HCT116 (cell line): ENCODE results near the gene ERAP2.

Source experiments
- CEBPB ChIP-seq: IDR thresholded peaks from 2 replicates; pipeline ENCODE4 v1.6.1; 2012; ENCODE audit warnings: low read depth
- POLR2A ChIP-seq: IDR thresholded peaks from 2 replicates; pipeline ENCODE4 v1.7.0; 2011; ENCODE audit warnings: borderline replicate concordance; ENCODE audit not compliant: insufficient read depth, insufficient read length; ENCODE audit errors: extremely low read depth
- POLR2AphosphoS5 ChIP-seq: IDR thresholded peaks from 2 replicates; pipeline ENCODE4 v1.6.1; 2011; ENCODE audit warnings: mild to moderate bottlenecking, low read depth, low read length, moderate library complexity
- SRF ChIP-seq: IDR thresholded peaks from 2 replicates; pipeline ENCODE4 v1.6.1; 2012; ENCODE audit warnings: low read depth
- ZNF274 ChIP-seq: fragments of 200-500 bp; sonication (Bioruptor generic); IDR thresholded peaks from 2 replicates; pipeline ENCODE4 v1.6.1; 2014; ENCODE audit warnings: mild to moderate bottlenecking, low read depth, low read length, inconsistent platforms
- TF ChIP-seq, protein P1 (sequence below), 3 experiments: fragments of 200-600 bp in 1 of 3; sonication (generic) in 1 of 3; IDR thresholded peaks in 2 of 3; conservative IDR thresholded peaks in 1 of 3; 2 replicates each; pipeline ENCODE4 v1.5.1; 2012 to 2017; ENCODE audit warnings: low read depth in 2 of 3, low read length in 2 of 3, antibody characterized with exemption in 1 of 3, borderline replicate concordance in 1 of 3, control low read depth in 1 of 3, mild to moderate bottlenecking in 1 of 3, mixed read lengths in 1 of 3, mixed run types in 1 of 3, moderate library complexity in 1 of 3; ENCODE audit not compliant: insufficient read depth in 1 of 3

DNA sequence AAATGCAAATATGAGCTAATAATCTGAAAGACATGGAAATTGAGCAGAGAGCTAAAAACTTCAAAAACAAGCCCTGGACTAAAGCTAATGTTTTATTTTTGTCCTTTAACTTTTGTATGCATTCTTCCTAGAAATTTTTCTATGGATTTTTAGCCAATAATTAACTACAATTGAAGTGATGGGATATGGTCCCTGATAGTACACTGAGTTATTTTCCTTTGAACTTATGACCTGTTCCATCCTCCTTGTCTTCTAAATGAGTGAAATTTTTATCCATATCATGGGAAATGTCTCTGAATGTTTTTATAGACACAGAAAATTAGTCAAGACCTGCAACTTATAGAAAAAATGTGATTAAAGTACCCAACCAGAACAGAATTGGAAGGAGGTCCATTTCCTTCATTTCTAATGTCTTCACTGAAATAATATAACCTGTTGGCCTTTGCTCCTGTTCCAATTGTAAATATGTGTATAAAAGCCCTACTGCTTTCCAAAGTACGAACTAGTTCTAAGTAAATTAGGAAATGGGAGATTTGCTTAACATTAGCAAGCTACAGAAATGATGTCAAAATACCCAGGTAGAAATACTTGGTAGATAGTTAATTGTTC is 11.3 kb upstream of the ERAP2 start:
- TF ChIP-seq CEBPB (no peak), POLR2A (no peak), SRF (no peak), POLR2AphosphoS5 (no peak), ZNF274 (no peak)
- TF ChIP-seq, protein P1, sequence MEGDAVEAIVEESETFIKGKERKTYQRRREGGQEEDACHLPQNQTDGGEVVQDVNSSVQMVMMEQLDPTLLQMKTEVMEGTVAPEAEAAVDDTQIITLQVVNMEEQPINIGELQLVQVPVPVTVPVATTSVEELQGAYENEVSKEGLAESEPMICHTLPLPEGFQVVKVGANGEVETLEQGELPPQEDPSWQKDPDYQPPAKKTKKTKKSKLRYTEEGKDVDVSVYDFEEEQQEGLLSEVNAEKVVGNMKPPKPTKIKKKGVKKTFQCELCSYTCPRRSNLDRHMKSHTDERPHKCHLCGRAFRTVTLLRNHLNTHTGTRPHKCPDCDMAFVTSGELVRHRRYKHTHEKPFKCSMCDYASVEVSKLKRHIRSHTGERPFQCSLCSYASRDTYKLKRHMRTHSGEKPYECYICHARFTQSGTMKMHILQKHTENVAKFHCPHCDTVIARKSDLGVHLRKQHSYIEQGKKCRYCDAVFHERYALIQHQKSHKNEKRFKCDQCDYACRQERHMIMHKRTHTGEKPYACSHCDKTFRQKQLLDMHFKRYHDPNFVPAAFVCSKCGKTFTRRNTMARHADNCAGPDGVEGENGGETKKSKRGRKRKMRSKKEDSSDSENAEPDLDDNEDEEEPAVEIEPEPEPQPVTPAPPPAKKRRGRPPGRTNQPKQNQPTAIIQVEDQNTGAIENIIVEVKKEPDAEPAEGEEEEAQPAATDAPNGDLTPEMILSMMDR (IDR thresholded peaks at IDR 0.05 in 2 of 3, conservative IDR thresholded peaks at IDR 0.05 in 1 of 3; ENCODE audit: borderline replicate concordance in 1 of 3, insufficient read depth in 1 of 3, low read depth in 2 of 3, low read length in 2 of 3), result no peak
